Measurements from ENCODE around the gene SCARB1.

Gene SCARB1

DNA sequence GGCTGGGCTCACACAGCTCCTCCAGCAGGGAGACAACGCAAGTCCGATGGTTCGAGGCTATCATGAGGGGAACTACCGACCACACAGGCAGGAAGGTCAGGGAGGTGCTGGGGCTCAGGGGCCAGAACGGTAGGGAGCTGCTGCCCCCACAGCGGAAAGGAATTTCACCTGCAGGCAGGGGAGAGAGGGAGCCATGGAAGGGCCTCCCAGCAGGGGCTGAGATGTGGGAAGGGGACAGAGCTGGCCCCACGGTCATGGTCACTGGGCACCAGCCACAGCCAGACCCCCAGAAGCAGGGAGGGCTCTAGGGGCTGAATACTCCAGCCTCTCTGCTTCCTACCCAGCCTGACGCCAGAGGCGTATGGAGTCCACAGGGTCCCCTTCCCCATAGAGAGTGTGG is 103.1 kb downstream of the SCARB1 start:
- no peak overlapping the region for H3K27ac ChIP-seq

DNA sequence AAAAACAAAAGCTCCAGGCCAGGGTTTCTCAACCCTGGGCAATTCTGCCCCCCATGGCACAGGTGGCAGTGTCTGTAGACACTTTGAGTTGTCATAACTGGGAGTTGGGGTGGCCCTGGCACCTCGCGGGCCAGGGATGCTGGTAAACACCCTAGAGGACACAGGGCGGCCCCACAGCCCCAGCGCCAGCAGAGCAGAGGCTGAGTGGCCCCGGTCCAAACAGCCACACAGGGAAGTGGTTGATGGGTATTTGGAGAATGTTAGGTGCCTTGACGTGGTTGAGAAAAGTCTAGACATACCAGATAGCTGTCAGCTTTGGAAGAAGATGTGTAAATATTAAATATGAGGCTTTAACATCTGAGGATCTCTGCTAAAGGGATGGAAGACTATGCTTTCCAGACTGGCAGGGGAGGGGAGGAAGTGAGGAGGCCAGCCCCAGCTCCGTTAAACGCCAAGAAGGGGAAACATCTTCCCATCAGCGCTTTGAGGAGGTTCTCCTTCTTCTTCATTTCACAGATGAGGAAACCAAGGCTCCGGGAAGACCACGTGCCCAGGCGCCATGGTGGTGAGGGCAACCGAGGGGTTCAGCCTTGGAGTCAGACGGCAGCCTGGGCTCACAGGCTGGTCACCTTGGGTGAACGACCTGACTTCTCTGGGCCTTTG is 103.7 kb downstream of the SCARB1 start:
- no peak for TF ChIP-seq ZFX (IDR thresholded peaks at IDR 0.05; ENCODE audit: borderline replicate concordance)
- TF ChIP-seq, protein P1, sequence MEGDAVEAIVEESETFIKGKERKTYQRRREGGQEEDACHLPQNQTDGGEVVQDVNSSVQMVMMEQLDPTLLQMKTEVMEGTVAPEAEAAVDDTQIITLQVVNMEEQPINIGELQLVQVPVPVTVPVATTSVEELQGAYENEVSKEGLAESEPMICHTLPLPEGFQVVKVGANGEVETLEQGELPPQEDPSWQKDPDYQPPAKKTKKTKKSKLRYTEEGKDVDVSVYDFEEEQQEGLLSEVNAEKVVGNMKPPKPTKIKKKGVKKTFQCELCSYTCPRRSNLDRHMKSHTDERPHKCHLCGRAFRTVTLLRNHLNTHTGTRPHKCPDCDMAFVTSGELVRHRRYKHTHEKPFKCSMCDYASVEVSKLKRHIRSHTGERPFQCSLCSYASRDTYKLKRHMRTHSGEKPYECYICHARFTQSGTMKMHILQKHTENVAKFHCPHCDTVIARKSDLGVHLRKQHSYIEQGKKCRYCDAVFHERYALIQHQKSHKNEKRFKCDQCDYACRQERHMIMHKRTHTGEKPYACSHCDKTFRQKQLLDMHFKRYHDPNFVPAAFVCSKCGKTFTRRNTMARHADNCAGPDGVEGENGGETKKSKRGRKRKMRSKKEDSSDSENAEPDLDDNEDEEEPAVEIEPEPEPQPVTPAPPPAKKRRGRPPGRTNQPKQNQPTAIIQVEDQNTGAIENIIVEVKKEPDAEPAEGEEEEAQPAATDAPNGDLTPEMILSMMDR (IDR thresholded peaks at IDR 0.05), result no peak
- no peak overlapping the region for H3K27ac ChIP-seq

More for the DNA sequence above, 103.1 kb downstream of the SCARB1 start:
- TF ChIP-seq, protein P1 (IDR thresholded peaks at IDR 0.05), result no peak
- no peak for TF ChIP-seq ZFX (IDR thresholded peaks at IDR 0.05; ENCODE audit: borderline replicate concordance)

DNA sequence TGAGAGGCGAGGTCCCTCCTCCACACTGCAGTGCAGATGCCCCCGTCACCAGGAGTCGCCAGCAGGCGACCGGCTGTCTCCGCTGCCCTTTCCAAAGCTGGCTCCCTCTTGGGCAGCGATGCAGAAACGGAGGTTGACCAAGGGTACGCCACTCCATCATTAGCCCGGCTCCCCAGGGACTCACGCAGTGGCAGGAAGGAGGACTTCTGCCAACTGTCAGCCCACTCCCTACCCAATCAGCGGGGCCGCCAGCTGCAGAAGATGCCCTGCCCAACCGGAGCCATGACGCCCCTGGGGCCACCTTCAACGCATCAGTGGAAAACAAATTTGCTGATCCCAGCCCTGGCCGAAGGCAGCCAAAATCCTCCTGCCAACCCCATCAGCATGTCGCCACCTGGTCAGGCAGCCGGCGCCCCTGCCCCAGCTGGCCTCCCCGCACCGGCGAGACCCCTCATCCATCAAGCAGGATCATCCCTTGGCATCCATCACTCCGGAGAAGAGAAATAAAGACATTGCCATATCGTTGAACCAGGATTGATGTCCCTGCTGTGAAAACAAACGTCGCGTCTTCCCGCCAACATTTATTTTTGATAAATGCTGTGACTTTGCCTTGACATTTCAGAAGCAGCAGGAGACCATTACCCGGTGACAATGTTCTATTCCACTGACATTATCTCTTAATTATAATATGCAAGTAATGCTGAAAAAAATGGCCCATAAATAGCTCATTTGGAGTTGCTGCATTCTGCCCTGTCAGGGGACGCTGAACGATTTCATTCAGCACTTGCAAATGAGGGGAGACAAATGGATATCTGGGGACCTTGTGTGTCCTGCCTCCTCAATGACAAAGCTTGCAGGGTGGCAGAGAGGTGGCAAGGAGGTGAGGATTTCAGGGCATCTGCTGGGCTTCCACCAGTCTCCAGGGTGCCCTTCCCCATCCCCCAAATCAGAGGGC is 105.1 kb downstream of the SCARB1 start:
- TF ChIP-seq, protein P1 (IDR thresholded peaks at IDR 0.05), result no peak
- no peak for TF ChIP-seq ZFX (IDR thresholded peaks at IDR 0.05; ENCODE audit: borderline replicate concordance)
- no peak overlapping the region for H3K27ac ChIP-seq

- H3K27ac ChIP-seq, result no peak overlapping the region
- TF ChIP-seq, protein P1 (IDR thresholded peaks at IDR 0.05), result no peak
- no peak for TF ChIP-seq ZFX (IDR thresholded peaks at IDR 0.05; ENCODE audit: borderline replicate concordance)
Measured at GRCh38 chr12:124757329-124757728, 106.3 kb downstream of the SCARB1 start.

GRCh38 chr12:124756760-124757159 is 106.9 kb downstream of the SCARB1 start:
- no peak overlapping the region for H3K27ac ChIP-seq

DNA sequence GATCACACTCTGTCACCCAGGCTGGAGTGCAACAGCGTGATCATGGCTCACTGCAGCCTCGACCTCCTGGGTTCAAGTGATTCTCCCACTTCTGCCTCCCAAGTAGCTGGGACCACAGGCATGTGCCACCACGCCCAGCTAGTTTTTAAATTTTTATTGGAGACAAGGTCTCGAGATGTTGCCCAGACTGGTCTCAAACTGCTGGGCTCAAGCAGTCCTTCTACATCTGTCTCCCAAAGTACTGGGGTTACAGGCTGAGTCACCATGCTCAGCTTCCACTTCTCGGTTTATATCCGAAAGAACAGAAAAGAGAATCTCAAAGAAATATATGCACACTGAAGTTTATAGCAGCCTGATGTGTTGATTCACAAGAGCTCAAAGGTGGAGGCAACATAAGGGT is 107.5 kb downstream of the SCARB1 start:
- TF ChIP-seq, protein P1 (IDR thresholded peaks at IDR 0.05), result no peak
- no peak for TF ChIP-seq ZFX (IDR thresholded peaks at IDR 0.05; ENCODE audit: borderline replicate concordance)
- H3K27ac ChIP-seq, result no peak overlapping the region

More at GRCh38 chr12:124756760-124757159, 106.9 kb downstream of the SCARB1 start:
- TF ChIP-seq, protein P1 (IDR thresholded peaks at IDR 0.05), result no peak
- no peak for TF ChIP-seq ZFX (IDR thresholded peaks at IDR 0.05; ENCODE audit: borderline replicate concordance)

DNA sequence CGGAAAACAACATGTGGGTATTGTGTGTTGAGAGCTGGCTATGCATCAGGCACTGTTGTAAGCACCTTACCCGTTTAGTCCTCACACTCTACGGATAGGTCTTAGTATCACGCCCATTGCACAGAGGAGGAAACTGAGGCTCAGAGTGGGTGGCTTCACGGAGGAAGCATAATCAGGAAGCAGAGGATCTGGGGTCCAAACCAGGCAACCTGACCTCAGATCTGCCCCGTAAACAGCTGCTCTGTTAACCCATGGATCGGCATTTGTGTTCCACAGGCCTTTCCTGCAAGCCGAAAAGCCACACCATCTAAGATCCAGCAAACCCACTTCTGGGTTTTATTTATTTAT is 107.9 kb downstream of the SCARB1 start:
- H3K27ac ChIP-seq, result no peak overlapping the region
- TF ChIP-seq ZFX (IDR thresholded peaks at IDR 0.05; ENCODE audit: borderline replicate concordance), result no peak
- TF ChIP-seq, protein P1 (IDR thresholded peaks at IDR 0.05), result no peak

Measured in 22Rv1 (cell line).